Measurements from ENCODE around the gene ANGPTL5. TPM values are rescaled to one million over a fixed set of nuclear protein-coding genes. Genes with fewer than 3 reads are reported as not detected.

ANGPTL5 gene
- total RNA-seq, result not detected in 2 replicates

GRCh38 chr11:101916422-101916821, at the start of gene ANGPTL5:
Gene ANGPTL5 (minus strand): TSS chr11:101916522. CDS start chr11:101907909, 8,613 bp downstream.

GRCh38 chr11:101914738-101915426, 1.4 kb downstream of the ANGPTL5 start, which contains the start of gene CEP126:
Gene CEP126 (plus strand): TSS chr11:101915010. CDS start chr11:101915285, 275 bp downstream.

Other genes with a start within 250 kb of the ANGPTL5 start
- gene CEP126, start 1.5 kb downstream of the ANGPTL5 start, total RNA-seq, result 1.1 and 1.4 TPM in 2 replicates
- gene CFAP300, start 130.9 kb upstream of the ANGPTL5 start, total RNA-seq, result 2.4 and 6.1 TPM in 2 replicates
- gene YAP1, start 193.9 kb upstream of the ANGPTL5 start, total RNA-seq, result 81.4 and 140 TPM in 2 replicates